Occipital lobe (tissue), 1 donor: ENCODE measurements around the gene ZNF555. TPM values are rescaled to one million over a fixed set of nuclear protein-coding genes. Genes with fewer than 3 reads are reported as not detected.

Experiments used
- total RNA-seq: library from RNA; depleted of rRNA; stranded (reverse); fragments of >200 nt; gene quantifications from one replicate; pipeline ENCODE4 v1.2.3, GENCODE V29; 2014

ZNF555 gene
- total RNA-seq, 1 donor from 2014 or later: 20.3 TPM

Other genes with a start within 250 kb of the ZNF555 start
- gene GNG7, start 138.8 kb upstream of the ZNF555 start, total RNA-seq: 4.2 TPM
- 23.1 TPM for gene DIRAS1, start 120.1 kb upstream of the ZNF555 start, total RNA-seq
- 20.4 TPM for gene SLC39A3, start 101.5 kb upstream of the ZNF555 start, total RNA-seq
- 24.2 TPM for gene SGTA, start 58.2 kb upstream of the ZNF555 start, total RNA-seq
- 40.4 TPM for gene THOP1, start 56.0 kb upstream of the ZNF555 start, total RNA-seq
- gene ZNF554, start 21.6 kb upstream of the ZNF555 start, total RNA-seq: 17.5 TPM
- 0.16 TPM for gene ZNF556, start 25.9 kb downstream of the ZNF555 start, total RNA-seq
- 5.0 TPM for gene ZNF57, start 59.5 kb downstream of the ZNF555 start, total RNA-seq
- 6.4 TPM for gene ZNF77, start 103.5 kb downstream of the ZNF555 start, total RNA-seq
- gene TLE6, start 136.1 kb downstream of the ZNF555 start, total RNA-seq: 0.16 TPM
- 6.1 TPM for gene TLE2, start 187.8 kb downstream of the ZNF555 start, total RNA-seq
- gene TLE5, start 221.0 kb downstream of the ZNF555 start, total RNA-seq: 95.8 TPM